Measurements from ENCODE around the gene SYNDIG1. TPM values are rescaled to one million over a fixed set of nuclear protein-coding genes. Genes with fewer than 3 reads are reported as not detected.
A peak's percentile ranks its signal among the peaks of the same experiment; 100 is the strongest.

Gene SYNDIG1
- polyA plus RNA-seq, 2 of the 4 experiments (the other 2 are of a cell fraction): 0.96 to 2.6 TPM

DNA sequence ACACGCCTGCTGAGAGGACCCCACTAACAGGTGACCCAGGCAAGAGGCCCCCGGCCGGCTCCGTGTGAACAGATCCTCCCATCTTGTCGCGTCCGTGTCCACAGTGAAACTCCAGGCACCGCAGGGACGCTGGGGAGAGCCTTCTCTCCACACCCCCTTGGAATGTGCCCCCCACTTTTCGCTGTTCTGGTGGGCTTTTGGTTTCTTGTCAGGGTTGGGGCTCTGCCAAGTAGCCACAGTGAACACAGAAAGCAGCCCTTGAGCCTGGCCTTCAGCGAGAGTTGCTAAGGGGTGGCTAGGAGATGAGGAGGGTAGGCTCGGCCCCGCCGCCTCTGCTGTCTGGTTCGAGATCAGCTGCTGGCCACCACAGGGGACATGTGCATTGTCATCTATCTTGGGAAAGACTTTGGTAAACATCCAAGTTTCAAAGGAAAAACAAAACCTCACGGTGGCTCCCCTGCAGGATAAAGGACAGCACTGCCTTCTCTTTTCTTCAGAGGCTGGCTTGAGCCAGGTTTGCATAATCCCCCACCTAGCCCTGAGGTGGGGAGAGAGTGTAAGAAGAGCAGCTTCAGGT is 22.7 kb downstream of the SYNDIG1 start:
- H3K4me2 ChIP-seq: no peak overlapping the region
- 0 out of 3 replicates have a peak, but pooled peaks cover 6% of the 10 kb centered on the region for H3K4me1 ChIP-seq
- TF ChIP-seq HOXB13 (CRISPR knock-in tag; IDR thresholded peaks at IDR 0.05; ENCODE audit: low read depth) (no peak), JUNB (IDR thresholded peaks at IDR 0.05) (no peak), NPAS2 (CRISPR knock-in tag; IDR thresholded peaks at IDR 0.05; ENCODE audit: borderline replicate concordance) (no peak), RNF2 (IDR thresholded peaks at IDR 0.05; ENCODE audit: borderline replicate concordance, low read depth) (no peak), ZSCAN20 (CRISPR knock-in tag; IDR thresholded peaks at IDR 0.05) (no peak), NFE2L2 (conservative IDR thresholded peaks at IDR 0.05; ENCODE audit: low read length) (no peak), KDM1A (IDR thresholded peaks at IDR 0.05; ENCODE audit: low read depth) (no peak), RAD21 (conservative IDR thresholded peaks at IDR 0.05 in 1 of 2, IDR thresholded peaks at IDR 0.05 in 1 of 2) (no peak), FOSL2 (IDR thresholded peaks at IDR 0.05) (no peak), FOSL2 (CRISPR knock-in tag; IDR thresholded peaks at IDR 0.05) (no peak), KDM5A (IDR thresholded peaks at IDR 0.05) (no peak), MYC (IDR thresholded peaks at IDR 0.05; ENCODE audit: borderline replicate concordance, low read length) (no peak)
- TF ChIP-seq, protein P1, sequence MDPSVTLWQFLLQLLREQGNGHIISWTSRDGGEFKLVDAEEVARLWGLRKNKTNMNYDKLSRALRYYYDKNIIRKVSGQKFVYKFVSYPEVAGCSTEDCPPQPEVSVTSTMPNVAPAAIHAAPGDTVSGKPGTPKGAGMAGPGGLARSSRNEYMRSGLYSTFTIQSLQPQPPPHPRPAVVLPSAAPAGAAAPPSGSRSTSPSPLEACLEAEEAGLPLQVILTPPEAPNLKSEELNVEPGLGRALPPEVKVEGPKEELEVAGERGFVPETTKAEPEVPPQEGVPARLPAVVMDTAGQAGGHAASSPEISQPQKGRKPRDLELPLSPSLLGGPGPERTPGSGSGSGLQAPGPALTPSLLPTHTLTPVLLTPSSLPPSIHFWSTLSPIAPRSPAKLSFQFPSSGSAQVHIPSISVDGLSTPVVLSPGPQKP (IDR thresholded peaks at IDR 0.05; ENCODE audit: low read depth, low read length): no peak
- ATAC-seq (peak; percentile 40 to 53; a peak in 4 of 6 replicates), DNase-seq (ENCODE audit: low read depth in 1 of 2, low spot score in 1 of 2) (peak; percentile 18 to 22), FAIRE-seq (no peak)
- H3K9me3 ChIP-seq: no peaks in the 10 kb centered on the region
- H3K27ac ChIP-seq: 0 out of 6 replicates have a peak overlapping the region, but pooled peaks of 1 of the 2 experiments have one; percentile 5
- 59% methylated on average over 16 of the region's 16 CpGs for WGBS (ENCODE audit: missing lambda C conversion rate)
- CTCF ChIA-PET: interaction anchor here (1.2 kb wide), 1 partner anchor 9 kb away, joined by 3 read pairs; no protein-coding TSS in a partner anchor
- POLR2A ChIA-PET: no interaction called here
- H3K4me3 ChIP-seq: no peak overlapping the region

DNA sequence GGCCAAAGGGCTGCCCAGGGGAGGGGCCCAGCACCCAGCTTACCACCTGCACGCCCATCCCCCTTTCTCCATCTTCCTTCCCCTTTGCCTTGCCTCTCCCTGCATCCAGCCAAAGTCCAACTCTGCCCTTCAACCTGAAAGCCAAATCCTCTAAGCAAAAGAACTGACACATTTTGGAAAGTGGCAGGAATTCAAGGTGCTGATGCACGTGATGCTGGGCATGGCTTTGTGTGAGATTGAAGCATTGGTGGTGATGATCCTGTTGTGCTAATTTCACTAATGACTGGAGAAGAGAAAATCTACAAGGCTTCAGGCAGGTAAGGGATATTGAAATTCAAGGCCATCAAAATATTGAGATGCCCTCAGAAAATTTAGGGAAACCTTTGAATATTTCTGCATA is 23.3 kb downstream of the SYNDIG1 start:
- no peak overlapping the region for H3K4me2 ChIP-seq
- DNase-seq (ENCODE audit: low read depth in 1 of 2, low spot score in 1 of 2) (no peak), FAIRE-seq (no peak), ATAC-seq (no peak)
- ChIA-PET CTCF (interaction anchor here (1.2 kb wide), 1 partner anchor 9 kb away, joined by 3 read pairs; no protein-coding TSS in a partner anchor), POLR2A (no interaction called here)
- H3K27ac ChIP-seq: no peak overlapping the region
- WGBS (ENCODE audit: missing lambda C conversion rate): 56% methylated on average over 2 of the region's 2 CpGs
- H3K4me3 ChIP-seq: no peak overlapping the region
- no peaks in the 10 kb centered on the region for H3K9me3 ChIP-seq
- TF ChIP-seq BHLHE40 (IDR thresholded peaks at IDR 0.05; ENCODE audit: low read depth, low read length) (no peak), CBX2 (IDR thresholded peaks at IDR 0.05; ENCODE audit: borderline replicate concordance, low read depth) (no peak)
- TF ChIP-seq, protein P2, sequence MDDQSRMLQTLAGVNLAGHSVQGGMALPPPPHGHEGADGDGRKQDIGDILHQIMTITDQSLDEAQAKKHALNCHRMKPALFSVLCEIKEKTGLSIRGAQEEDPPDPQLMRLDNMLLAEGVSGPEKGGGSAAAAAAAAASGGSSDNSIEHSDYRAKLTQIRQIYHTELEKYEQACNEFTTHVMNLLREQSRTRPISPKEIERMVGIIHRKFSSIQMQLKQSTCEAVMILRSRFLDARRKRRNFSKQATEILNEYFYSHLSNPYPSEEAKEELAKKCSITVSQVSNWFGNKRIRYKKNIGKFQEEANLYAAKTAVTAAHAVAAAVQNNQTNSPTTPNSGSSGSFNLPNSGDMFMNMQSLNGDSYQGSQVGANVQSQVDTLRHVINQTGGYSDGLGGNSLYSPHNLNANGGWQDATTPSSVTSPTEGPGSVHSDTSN (IDR thresholded peaks at IDR 0.05): no peak
- H3K4me1 ChIP-seq: 0 out of 3 replicates have a peak, but pooled peaks cover 7% of the 10 kb centered on the region

DNA sequence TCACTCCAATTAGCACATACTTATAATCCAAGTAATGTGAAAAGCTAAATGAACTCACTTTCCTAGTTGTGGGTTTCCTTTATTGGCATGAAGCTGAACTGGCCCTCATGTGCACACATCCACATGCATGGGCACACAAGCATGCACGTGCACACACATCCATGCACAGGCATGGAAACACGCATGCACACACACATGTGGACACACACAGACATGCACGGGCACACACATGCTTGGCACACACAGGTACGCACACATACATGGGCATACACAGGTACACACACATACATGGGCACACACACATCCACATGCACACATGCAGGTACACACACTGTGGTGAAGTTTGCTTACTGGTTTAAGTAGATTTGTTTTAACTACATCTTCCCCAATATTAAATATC is 23.8 kb downstream of the SYNDIG1 start:
- Histone ChIP-seq H3K4me1 (0 out of 3 replicates have a peak, but pooled peaks cover 9% of the 10 kb centered on the region), H3K27ac (no peak overlapping the region), H3K4me3 (no peak overlapping the region), H3K4me2 (no peak overlapping the region), H3K9me3 (no peaks in the 10 kb centered on the region)
- ATAC-seq (no peak), DNase-seq (ENCODE audit: low read depth in 1 of 2, low spot score in 1 of 2) (no peak), FAIRE-seq (no peak)
- CTCF ChIA-PET: interaction anchor here (1.2 kb wide), 1 partner anchor 15 kb away, joined by 3 read pairs; no protein-coding TSS in a partner anchor
- POLR2A ChIA-PET: no interaction called here
- WGBS (ENCODE audit: missing lambda C conversion rate): 46% methylated on average over 4 of the region's 4 CpGs
- TF ChIP-seq RNF2 (IDR thresholded peaks at IDR 0.05; ENCODE audit: borderline replicate concordance, low read depth) (no peak), RCOR1 (IDR thresholded peaks at IDR 0.05; ENCODE audit: low read depth, low read length) (no peak), POLR2A (IDR thresholded peaks at IDR 0.05; ENCODE audit: low read length) (no peak), MYC (IDR thresholded peaks at IDR 0.05; ENCODE audit: borderline replicate concordance, low read length) (no peak), TP53 (CRISPR knock-in tag; IDR thresholded peaks at IDR 0.05) (no peak), SMC3 (IDR thresholded peaks at IDR 0.05) (no peak), ESRRA (IDR thresholded peaks at IDR 0.05; ENCODE audit: borderline replicate concordance, low read length) (no peak), MAFK (IDR thresholded peaks at IDR 0.05; ENCODE audit: partially characterized antibody) (no peak), CHD2 (IDR thresholded peaks at IDR 0.05; ENCODE audit: low read length, partially characterized antibody) (no peak)
- TF ChIP-seq, protein P3, sequence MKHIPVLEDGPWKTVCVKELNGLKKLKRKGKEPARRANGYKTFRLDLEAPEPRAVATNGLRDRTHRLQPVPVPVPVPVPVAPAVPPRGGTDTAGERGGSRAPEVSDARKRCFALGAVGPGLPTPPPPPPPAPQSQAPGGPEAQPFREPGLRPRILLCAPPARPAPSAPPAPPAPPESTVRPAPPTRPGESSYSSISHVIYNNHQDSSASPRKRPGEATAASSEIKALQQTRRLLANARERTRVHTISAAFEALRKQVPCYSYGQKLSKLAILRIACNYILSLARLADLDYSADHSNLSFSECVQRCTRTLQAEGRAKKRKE (CRISPR knock-in tag; IDR thresholded peaks at IDR 0.05; ENCODE audit: low read depth): no peak
- TF ChIP-seq, protein P4, sequence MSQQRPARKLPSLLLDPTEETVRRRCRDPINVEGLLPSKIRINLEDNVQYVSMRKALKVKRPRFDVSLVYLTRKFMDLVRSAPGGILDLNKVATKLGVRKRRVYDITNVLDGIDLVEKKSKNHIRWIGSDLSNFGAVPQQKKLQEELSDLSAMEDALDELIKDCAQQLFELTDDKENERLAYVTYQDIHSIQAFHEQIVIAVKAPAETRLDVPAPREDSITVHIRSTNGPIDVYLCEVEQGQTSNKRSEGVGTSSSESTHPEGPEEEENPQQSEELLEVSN (IDR thresholded peaks at IDR 0.05; ENCODE audit: borderline replicate concordance, low read depth): no peak
- TF ChIP-seq, protein P1 (IDR thresholded peaks at IDR 0.05; ENCODE audit: low read depth, low read length): no peak
- TF ChIP-seq, protein P5, sequence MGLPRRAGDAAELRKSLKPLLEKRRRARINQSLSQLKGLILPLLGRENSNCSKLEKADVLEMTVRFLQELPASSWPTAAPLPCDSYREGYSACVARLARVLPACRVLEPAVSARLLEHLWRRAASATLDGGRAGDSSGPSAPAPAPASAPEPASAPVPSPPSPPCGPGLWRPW (IDR thresholded peaks at IDR 0.05): no peak
